Measurements from ENCODE around the gene ATP9B.

DNA sequence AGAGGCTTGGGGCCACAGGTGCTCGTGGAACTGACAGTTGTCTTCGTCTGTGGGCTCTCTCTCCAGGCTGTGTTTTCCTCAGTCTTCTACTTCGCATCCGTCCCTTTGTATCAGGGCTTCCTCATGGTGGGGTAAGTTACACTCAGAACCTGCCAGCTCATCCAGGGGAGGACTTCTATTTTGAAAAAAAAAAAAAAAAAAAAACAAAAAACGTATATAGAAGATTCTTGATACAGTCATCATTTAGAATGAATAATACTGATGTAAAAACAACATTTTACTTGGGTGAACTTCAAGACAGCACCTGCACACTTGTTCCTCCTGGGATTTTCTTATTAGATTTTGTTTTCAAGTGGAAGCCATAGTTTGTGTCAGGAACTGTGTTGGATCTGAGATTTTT lies 278.9 kb downstream of the ATP9B start:
- TF ChIP-seq EZH2phosphoT487 (IDR thresholded peaks at IDR 0.05; ENCODE audit: insufficient read depth, low read depth) (no peak), EZH2 (IDR thresholded peaks at IDR 0.05; ENCODE audit: insufficient read depth, poor library complexity, severe bottlenecking) (no peak)

Data from GM23248 (cell line).